ENCODE measurements around the gene C12orf75.
"Not testable (repeated sequence)": the region's sequence is repeated elsewhere in the genome, so short reads cannot be mapped to it uniquely, and the experiment has no call there.

GRCh38 chr12:105404134-105404533, 73.6 kb downstream of the C12orf75 start:
- not testable (repeated sequence) for TF ChIP-seq POLR2A (IDR thresholded peaks at IDR 0.05); CTCF (IDR thresholded peaks at IDR 0.05); POLR2AphosphoS5 (IDR thresholded peaks at IDR 0.05; ENCODE audit: insufficient read depth in 1 of 2, low read depth in 1 of 2)
